B cell (primary cell): Measurements from ENCODE around the gene CYP2W1. TPM values are rescaled to one million over a fixed set of nuclear protein-coding genes. Genes with fewer than 3 reads are reported as not detected.

Experiments
- ATAC-seq: fragments of 200-7000 bp; cut with Tn5 transposase; one replicate; pipeline ENCODE4 v1.10.0; 2021; ENCODE audit warnings: low read depth, mild to moderate bottlenecking, moderate number of reproducible peaks, moderate library complexity
- CTCF ChIA-PET: fragments of 350-600 bp; sonication (Branson Sonifier 250); formaldehyde crosslinking; loops from one replicate; lab custom pipeline; 2021; ENCODE audit warnings: antibody characterized with exemption, inconsistent platforms; lab: Charles Lee
- POLR2A ChIA-PET: fragments of 350-600 bp; sonication (Branson Sonifier 250); formaldehyde crosslinking; loops from one replicate; lab custom pipeline; 2021; ENCODE audit warnings: antibody characterized with exemption; lab: Charles Lee
- DNase-seq: peaks from one replicate; pipeline ENCODE4 v3.0.0; 2013
- H2AFZ ChIP-seq: 2 replicates; pipeline ENCODE4 v1.6.1; 2012; ENCODE audit warnings: mild to moderate bottlenecking, low read depth, low read length; ENCODE audit not compliant: insufficient read depth, poor library complexity, severe bottlenecking
- H3K27ac ChIP-seq, 2 donors: 1 replicate in 1 of 2; 2 replicates in 1 of 2; pipeline ENCODE4 v1.5.1; 2012 to 2013; ENCODE audit warnings: low read length in 2 of 2, mild to moderate bottlenecking in 2 of 2, moderate library complexity in 1 of 2
- H3K27me3 ChIP-seq, 4 experiments: fragments of 200-600 bp in 1 of 4; sonication (generic) in 1 of 4; replicated peaks in 1 of 4; 1 replicate in 2 of 4; 2 replicates in 2 of 4; pipeline versions ENCODE4 v1.6.1 to v1.7.0; 2013 to 2016; ENCODE audit warnings: low read length in 3 of 4, mild to moderate bottlenecking in 2 of 4, mixed read lengths in 1 of 4, moderate library complexity in 1 of 4; ENCODE audit not compliant: insufficient read depth in 4 of 4, control insufficient read depth in 3 of 4; ENCODE audit errors: control extremely low read depth in 1 of 4
- H3K36me3 ChIP-seq, 2 experiments: replicated peaks in 1 of 2; 1 replicate in 1 of 2; 2 replicates in 1 of 2; pipeline versions ENCODE4 v1.6.1 to v1.7.1; 2013; ENCODE audit warnings: low read length in 1 of 2; ENCODE audit not compliant: insufficient read depth in 2 of 2, control insufficient read depth in 1 of 2; ENCODE audit errors: control extremely low read depth in 1 of 2, extremely low read depth in 1 of 2
- H3K4me1 ChIP-seq, 2 donors: fragments of 200-600 bp in 1 of 2; sonication (generic) in 1 of 2; 1 replicate in 1 of 2; 2 replicates in 1 of 2; pipeline versions ENCODE4 v1.5.1 to v1.6.1; 2013 to 2017; ENCODE audit warnings: low read length in 2 of 2; ENCODE audit not compliant: control insufficient read depth in 2 of 2, insufficient read depth in 2 of 2
- H3K4me2 ChIP-seq: replicated peaks from 2 replicates; pipeline ENCODE3; 2012; ENCODE audit warnings: mild to moderate bottlenecking, low read depth, low read length; ENCODE audit not compliant: poor library complexity, severe bottlenecking
- H3K4me3 ChIP-seq, 5 experiments: fragments of 200-600 bp in 1 of 5; sonication (generic) in 1 of 5; 1 replicate in 3 of 5; 2 replicates in 2 of 5; pipeline versions ENCODE4 v1.5.1 to v1.7.0; 2011 to 2016; ENCODE audit warnings: low read length in 4 of 5, mild to moderate bottlenecking in 4 of 5, low read depth in 2 of 5, control low read depth in 1 of 5, moderate library complexity in 1 of 5; ENCODE audit not compliant: insufficient read depth in 1 of 5; ENCODE audit errors: control extremely low read depth in 1 of 5, extremely low read depth in 1 of 5
- H3K79me2 ChIP-seq: fragments of 200-600 bp; sonication (generic); one replicate; pipeline ENCODE4 v1.6.0; 2016; ENCODE audit warnings: low read length; ENCODE audit not compliant: control insufficient read depth, insufficient read depth
- H3K9ac ChIP-seq: fragments of 200-600 bp; sonication (generic); 2 replicates; pipeline ENCODE4 v1.6.1; 2017; ENCODE audit warnings: mild to moderate bottlenecking, low read length, moderate library complexity
- H3K9me3 ChIP-seq, 3 donors: one replicate each; pipeline versions ENCODE4 v1.6.1 to v1.7.1; 2013; ENCODE audit warnings: low read length in 2 of 3; ENCODE audit not compliant: control insufficient read depth in 2 of 3, insufficient read depth in 1 of 3; ENCODE audit errors: control extremely low read depth in 1 of 3
- H4K20me1 ChIP-seq: 2 replicates; pipeline ENCODE4 v1.6.0; 2012; ENCODE audit warnings: mild to moderate bottlenecking, low read length; ENCODE audit not compliant: insufficient read depth, control insufficient read depth, poor library complexity, severe bottlenecking
- H3K27ac Mint-ChIP-seq: one replicate; pipeline ENCODE4 v1.8.0; 2021; ENCODE audit warnings: mixed read lengths
- H3K27me3 Mint-ChIP-seq: one replicate; pipeline ENCODE4 v1.8.0; 2021; ENCODE audit warnings: mixed read lengths
- H3K4me1 Mint-ChIP-seq: one replicate; pipeline ENCODE4 v1.8.0; 2021; ENCODE audit warnings: mixed read lengths
- H3K4me3 Mint-ChIP-seq: one replicate; pipeline ENCODE4 v1.8.0; 2021; ENCODE audit warnings: mixed read lengths
- H3K9me3 Mint-ChIP-seq: one replicate; pipeline ENCODE4 v1.8.0; 2022; ENCODE audit warnings: mixed read lengths; ENCODE audit not compliant: insufficient read depth
- CTCF ChIP-seq: fragments of 200-600 bp; IDR thresholded peaks from one replicate; pipeline ENCODE4 v1.8.0; 2022; ENCODE audit warnings: antibody characterized with exemption, mild to moderate bottlenecking
- EZH2 ChIP-seq: IDR thresholded peaks from 2 replicates; pipeline ENCODE4 v1.6.1; 2012; ENCODE audit warnings: borderline replicate concordance, low read depth, mild to moderate bottlenecking, moderate library complexity, low read length; ENCODE audit not compliant: insufficient read depth, poor library complexity, severe bottlenecking
- WGBS: methylation state at CpG from one replicate; pipeline ENCODE4 v1.1.5; 2013; ENCODE audit warnings: missing lambda C conversion rate; ENCODE audit not compliant: insufficient coverage; 5-methylcytosine and 5-hydroxymethylcytosine counted together
- intact Hi-C: fragments of 100-400 bp; cut with micrococcal nuclease; formaldehyde crosslinking; loops from one replicate; pipeline ENCODE4 v1.10.0; 2022
- polyA minus RNA-seq: library from RNA; depleted of rRNA, polyadenylated mRNA; stranded (reverse); fragments of >200 nt; gene quantifications from 2 replicates; pipeline ENCODE4 v1.2.3, GENCODE V29; 2012
- polyA plus RNA-seq: library from polyadenylated mRNA; depleted of rRNA; stranded (reverse); fragments of >200 nt; gene quantifications from 2 replicates; pipeline ENCODE4 v1.2.3, GENCODE V29; 2012
- total RNA-seq, 2 donors: library from RNA; stranded (reverse); fragments of 120-200 nt in 1 of 2; gene quantifications; 1 replicate in 1 of 2; 2 replicates in 1 of 2; pipeline versions ENCODE4 v1.2.3 to v1.2.4, GENCODE V29; 2013 to 2022

CYP2W1 gene
- total RNA-seq (not detected in 2 replicates), polyA plus RNA-seq (not detected in 2 replicates), polyA minus RNA-seq (not detected in 2 replicates)
- total RNA-seq (2013), result not detected

- H3K27me3 Mint-ChIP-seq, result peaks cover 8% of the 10 kb centered on the region
- DNase-seq (no peak), ATAC-seq (no peak)
- H3K4me1 Mint-ChIP-seq, result peaks cover 2% of the 10 kb centered on the region
- Histone ChIP-seq H3K4me1 (no peaks in the 10 kb centered on the region), H3K4me2 (no peak within 1 kb of the TSS), H3K4me3 (no peak within 1 kb of the TSS), H3K36me3 (no peaks in the 10 kb centered on the region), H3K27me3 (peaks cover 0 to 24% (median 7%) of the 10 kb centered on the region in 4 experiments), H2AFZ (no peak within 1 kb of the TSS), H3K27ac (no peak within 1 kb of the TSS), H3K79me2 (no peaks in the 10 kb centered on the region), H3K9me3 (peaks cover 0 to 7% (median 0%) of the 10 kb centered on the region in 3 donors), H3K9ac (no peak within 1 kb of the TSS), H4K20me1 (no peaks in the 10 kb centered on the region)
- no peak within 1 kb of the TSS for H3K4me3 Mint-ChIP-seq
- 90% methylated on average over 32 of the region's 34 CpGs for WGBS
- H3K9me3 Mint-ChIP-seq, result no peaks in the 10 kb centered on the region
- H3K27ac Mint-ChIP-seq, result no peak within 1 kb of the TSS
- ChIA-PET CTCF (interaction anchor here (1.2 kb wide), 2 partner anchors 8 to 12 kb away, joined by 3 to 5 read pairs; no protein-coding TSS in a partner anchor), POLR2A (no interaction called here)
- TF ChIP-seq EZH2, result no peak
- no peak for TF ChIP-seq CTCF
- intact Hi-C loops, result no loop called here
Observed at GRCh38 chr7:983004-983615, at the start of gene CYP2W1. TSS of gene CYP2W1 (plus strand) at chr7:983181. CDS start at chr7:983212, 31 bp downstream.

GRCh38 chr7:934469-935163, 48.4 kb upstream of the CYP2W1 start:
- no peak overlapping the region for H3K4me2 ChIP-seq
- intact Hi-C loops, result no loop called here
- ChIA-PET POLR2A (interaction anchor here (0.6 kb wide), 1 partner anchor 40 kb away, joined by 4 read pairs; no protein-coding TSS in a partner anchor), CTCF (no interaction called here)
- H4K20me1 ChIP-seq, result no peaks in the 10 kb centered on the region
- 90% methylated on average over 29 of the region's 34 CpGs for WGBS
- no peak for DNase-seq
- no peaks in the 10 kb centered on the region for H3K9me3 Mint-ChIP-seq
- H3K4me1 ChIP-seq, result peaks cover 0 to 9% of the 10 kb centered on the region in 2 donors
- TF ChIP-seq EZH2, result no peak
- no peak for TF ChIP-seq CTCF
- peaks cover 12% of the 10 kb centered on the region for H3K4me1 Mint-ChIP-seq
- no peak overlapping the region for H3K9ac ChIP-seq
- no peak overlapping the region for H3K4me3 Mint-ChIP-seq
- peaks cover 4% of the 10 kb centered on the region for H3K27me3 Mint-ChIP-seq
- ATAC-seq, result no peak
- H3K36me3 ChIP-seq, result no peaks in the 10 kb centered on the region
- no peaks in the 10 kb centered on the region for H3K27me3 ChIP-seq
- H3K79me2 ChIP-seq, result no peaks in the 10 kb centered on the region
- no peaks in the 10 kb centered on the region for H3K9me3 ChIP-seq
- H2AFZ ChIP-seq, result no peak overlapping the region
- no peak overlapping the region for H3K27ac ChIP-seq
- no peak overlapping the region for H3K27ac Mint-ChIP-seq
- no peak overlapping the region for H3K4me3 ChIP-seq
